Mesothelial cell of epicardium (in vitro differentiated cells): ENCODE data around the gene CFAP119. TPM values are rescaled to one million over a fixed set of nuclear protein-coding genes. Genes with fewer than 3 reads are reported as not detected.
A peak's percentile ranks its signal among the peaks of the same experiment; 100 is the strongest.
"Not testable (repeated sequence)": the region's sequence is repeated elsewhere in the genome, so short reads cannot be mapped to it uniquely, and the experiment has no call there.

Experiments
- DNase-seq, 2 experiments: peaks; one replicate each; pipeline ENCODE4 v3.0.0; 2021; ENCODE audit warnings: low spot score in 2 of 2; ENCODE audit not compliant: unreplicated experiment in 2 of 2
- H3K27ac Mint-ChIP-seq: 2 replicates; pipeline ENCODE4 v1.8.0; 2021; ENCODE audit warnings: mixed read lengths
- H3K27me3 Mint-ChIP-seq: 2 replicates; pipeline ENCODE4 v1.8.0; 2021; ENCODE audit warnings: low read depth, mixed read lengths
- H3K36me3 Mint-ChIP-seq: 2 replicates; pipeline ENCODE4 v1.8.0; 2021; ENCODE audit warnings: mixed read lengths
- H3K4me1 Mint-ChIP-seq: 2 replicates; pipeline ENCODE4 v1.8.0; 2021; ENCODE audit warnings: mixed read lengths
- H3K4me3 Mint-ChIP-seq: 2 replicates; pipeline ENCODE4 v1.8.0; 2021; ENCODE audit warnings: mild to moderate bottlenecking, moderate library complexity, mixed read lengths
- H3K9me3 Mint-ChIP-seq: 2 replicates; pipeline ENCODE4 v1.8.0; 2021; ENCODE audit warnings: mixed read lengths
- total RNA-seq: library from RNA; stranded (reverse); gene quantifications from 3 replicates; pipeline ENCODE4 v1.2.1, GENCODE V29; 2021
- TF ChIP-seq, protein P1 (sequence below): fragments of 200-600 bp; sonication (generic); IDR thresholded peaks from one replicate; pipeline ENCODE4 v1.5.0; 2021; ENCODE audit warnings: antibody characterized with exemption; ENCODE audit not compliant: unreplicated experiment

The CFAP119 gene
- 6.0 to 7.4 TPM (median 6.3 TPM) in 3 replicates for total RNA-seq

DNA sequence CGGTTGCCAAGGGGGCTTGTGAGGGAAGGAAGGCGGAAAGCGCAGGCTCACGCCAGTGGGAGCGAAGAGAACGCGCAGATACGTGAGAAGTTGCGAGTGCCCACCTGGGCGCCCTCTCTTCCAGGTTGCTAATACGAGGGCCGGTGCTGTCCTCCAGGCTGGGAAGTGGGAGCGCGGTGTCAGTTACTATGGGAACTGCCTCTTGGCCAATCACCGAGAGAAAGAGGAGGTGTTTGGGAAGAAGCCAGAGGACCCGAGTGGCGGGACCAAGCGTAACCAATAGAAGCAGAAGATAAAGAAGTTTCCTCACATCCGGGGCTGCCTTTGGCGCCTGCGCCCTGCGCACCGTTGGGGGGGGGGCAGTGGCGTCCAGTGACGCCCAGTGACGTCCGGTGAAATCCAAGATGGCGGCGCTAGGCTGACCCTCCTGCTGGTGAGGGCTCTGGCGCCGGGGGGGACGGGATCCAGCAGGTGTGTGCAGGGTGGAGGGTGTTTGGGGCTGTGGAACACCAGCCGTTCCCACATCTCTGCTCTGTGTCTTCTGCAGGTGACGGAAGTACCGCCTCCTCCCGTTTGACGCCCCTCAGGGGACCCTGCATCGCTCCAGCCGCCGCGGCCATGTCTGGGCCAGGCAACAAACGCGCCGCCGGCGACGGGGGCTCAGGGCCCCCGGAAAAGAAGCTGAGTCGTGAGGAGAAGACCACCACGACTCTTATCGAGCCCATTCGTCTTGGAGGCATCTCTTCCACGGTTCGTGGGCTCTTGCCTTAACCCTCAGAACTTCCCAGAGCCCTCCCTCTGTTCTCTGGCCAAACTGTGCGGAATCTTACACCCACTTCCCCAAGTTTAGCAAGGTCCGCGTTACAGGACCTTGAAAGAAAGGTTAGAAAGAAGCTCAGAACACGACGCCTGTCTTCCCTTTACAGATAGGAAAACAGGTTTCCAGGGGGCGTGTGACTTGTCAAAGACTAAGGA lies at the start of gene CFAP119, which contains the start of gene RNF40:
TSS of gene CFAP119 (minus strand) at position 135 of the 975 bp plus-strand sequence. CDS start 314 bp downstream, outside the sequence.
TSS of gene RNF40 (plus strand) at position 395 of the 975 bp plus-strand sequence. CDS start at position 619, 224 bp downstream.
- DNase-seq = peak; percentile 90 to 98
- Mint-ChIP-seq H3K36me3 (peaks cover 16% of the 10 kb centered on the region), H3K4me3 (peak within 1 kb of the TSS; percentile 91), H3K4me1 (peaks cover 22% of the 10 kb centered on the region), H3K9me3 (no peaks in the 10 kb centered on the region), H3K27me3 (no peaks in the 10 kb centered on the region), H3K27ac (peak within 1 kb of the TSS; percentile 97)
- TF ChIP-seq, protein P1, sequence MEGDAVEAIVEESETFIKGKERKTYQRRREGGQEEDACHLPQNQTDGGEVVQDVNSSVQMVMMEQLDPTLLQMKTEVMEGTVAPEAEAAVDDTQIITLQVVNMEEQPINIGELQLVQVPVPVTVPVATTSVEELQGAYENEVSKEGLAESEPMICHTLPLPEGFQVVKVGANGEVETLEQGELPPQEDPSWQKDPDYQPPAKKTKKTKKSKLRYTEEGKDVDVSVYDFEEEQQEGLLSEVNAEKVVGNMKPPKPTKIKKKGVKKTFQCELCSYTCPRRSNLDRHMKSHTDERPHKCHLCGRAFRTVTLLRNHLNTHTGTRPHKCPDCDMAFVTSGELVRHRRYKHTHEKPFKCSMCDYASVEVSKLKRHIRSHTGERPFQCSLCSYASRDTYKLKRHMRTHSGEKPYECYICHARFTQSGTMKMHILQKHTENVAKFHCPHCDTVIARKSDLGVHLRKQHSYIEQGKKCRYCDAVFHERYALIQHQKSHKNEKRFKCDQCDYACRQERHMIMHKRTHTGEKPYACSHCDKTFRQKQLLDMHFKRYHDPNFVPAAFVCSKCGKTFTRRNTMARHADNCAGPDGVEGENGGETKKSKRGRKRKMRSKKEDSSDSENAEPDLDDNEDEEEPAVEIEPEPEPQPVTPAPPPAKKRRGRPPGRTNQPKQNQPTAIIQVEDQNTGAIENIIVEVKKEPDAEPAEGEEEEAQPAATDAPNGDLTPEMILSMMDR = no peak

DNA sequence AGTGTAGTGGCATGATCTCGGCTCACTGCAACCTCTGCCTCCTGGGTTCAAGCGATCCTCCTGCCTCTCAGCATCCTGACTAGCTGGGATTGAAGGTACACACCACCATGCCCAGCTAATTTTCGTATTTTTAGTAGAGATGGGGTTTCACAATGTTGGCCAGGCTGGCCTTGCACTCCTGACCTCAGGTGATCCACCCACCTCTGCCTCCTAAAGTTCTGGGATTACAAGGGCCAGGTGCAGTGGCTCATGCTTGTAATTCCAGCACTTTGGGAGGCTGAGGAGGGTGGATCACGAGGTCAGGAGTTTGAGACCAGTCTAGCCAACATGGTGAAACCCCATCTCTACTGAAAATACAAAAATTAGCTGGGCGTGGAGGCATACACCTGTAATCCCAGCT lies 47.8 kb upstream of the CFAP119 start:
- not testable (repeated sequence) for H3K9me3 Mint-ChIP-seq, H3K27me3 Mint-ChIP-seq, H3K4me3 Mint-ChIP-seq, DNase-seq, H3K27ac Mint-ChIP-seq, H3K36me3 Mint-ChIP-seq
- peaks cover 20% of the 10 kb centered on the region for H3K4me1 Mint-ChIP-seq

DNA sequence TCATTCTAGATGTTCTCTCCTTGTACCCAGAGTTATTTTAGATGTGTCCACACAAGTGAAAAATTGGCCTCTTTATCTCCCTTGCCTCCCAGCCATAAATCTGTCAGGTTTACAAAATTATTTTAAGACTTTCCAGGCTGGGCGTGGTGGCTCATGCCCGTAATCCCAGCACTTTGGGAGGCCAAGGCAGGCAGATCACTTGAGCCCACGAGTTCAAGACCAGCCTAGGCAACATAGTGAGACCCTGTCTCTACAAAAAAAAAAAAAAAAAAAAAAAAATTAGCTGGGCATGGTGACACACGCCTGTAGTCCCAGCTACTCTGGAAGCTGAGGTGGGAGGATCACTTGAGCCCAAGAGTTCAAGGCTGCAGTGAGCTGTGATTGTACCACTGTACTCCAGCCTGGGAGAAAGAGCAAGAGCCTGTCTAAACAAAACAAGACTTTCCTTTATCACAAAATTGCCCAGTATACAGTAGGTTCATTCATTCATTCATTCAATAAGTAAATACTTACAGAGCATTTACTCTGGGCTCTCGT lies 47.1 kb upstream of the CFAP119 start:
- not testable (repeated sequence) for H3K36me3 Mint-ChIP-seq, H3K27me3 Mint-ChIP-seq, DNase-seq, H3K9me3 Mint-ChIP-seq, H3K4me3 Mint-ChIP-seq
- Mint-ChIP-seq H3K4me1 (peaks cover 19% of the 10 kb centered on the region), H3K27ac (peak overlapping the region; percentile 9)

DNA sequence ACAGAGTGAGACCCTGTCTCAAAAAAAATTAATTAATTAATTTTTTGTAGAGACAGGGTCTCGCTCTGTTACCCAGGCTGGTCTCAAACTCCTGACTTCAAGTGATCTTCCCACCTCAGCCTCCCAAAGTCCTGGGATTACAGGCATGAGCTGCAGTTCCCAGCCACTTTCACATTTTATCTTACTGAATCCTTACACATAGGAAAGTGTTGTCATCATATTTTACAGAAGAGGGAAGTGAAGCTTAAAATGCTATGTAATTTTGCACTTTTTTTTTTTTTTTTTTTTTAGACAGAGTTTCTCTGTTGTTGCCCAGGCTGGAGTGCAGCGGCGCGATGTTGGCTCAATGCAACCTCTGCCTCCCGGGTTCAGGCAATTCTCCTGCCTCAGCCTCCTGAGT lies 46.3 kb upstream of the CFAP119 start:
- no peaks in the 10 kb centered on the region for H3K9me3 Mint-ChIP-seq
- no peak overlapping the region for H3K4me3 Mint-ChIP-seq
- no peaks in the 10 kb centered on the region for H3K36me3 Mint-ChIP-seq
- DNase-seq = no peak
- TF ChIP-seq, protein P1 = no peak
- no peaks in the 10 kb centered on the region for H3K27me3 Mint-ChIP-seq
- peaks cover 15% of the 10 kb centered on the region for H3K4me1 Mint-ChIP-seq
- peak overlapping the region; percentile 59 for H3K27ac Mint-ChIP-seq

DNA sequence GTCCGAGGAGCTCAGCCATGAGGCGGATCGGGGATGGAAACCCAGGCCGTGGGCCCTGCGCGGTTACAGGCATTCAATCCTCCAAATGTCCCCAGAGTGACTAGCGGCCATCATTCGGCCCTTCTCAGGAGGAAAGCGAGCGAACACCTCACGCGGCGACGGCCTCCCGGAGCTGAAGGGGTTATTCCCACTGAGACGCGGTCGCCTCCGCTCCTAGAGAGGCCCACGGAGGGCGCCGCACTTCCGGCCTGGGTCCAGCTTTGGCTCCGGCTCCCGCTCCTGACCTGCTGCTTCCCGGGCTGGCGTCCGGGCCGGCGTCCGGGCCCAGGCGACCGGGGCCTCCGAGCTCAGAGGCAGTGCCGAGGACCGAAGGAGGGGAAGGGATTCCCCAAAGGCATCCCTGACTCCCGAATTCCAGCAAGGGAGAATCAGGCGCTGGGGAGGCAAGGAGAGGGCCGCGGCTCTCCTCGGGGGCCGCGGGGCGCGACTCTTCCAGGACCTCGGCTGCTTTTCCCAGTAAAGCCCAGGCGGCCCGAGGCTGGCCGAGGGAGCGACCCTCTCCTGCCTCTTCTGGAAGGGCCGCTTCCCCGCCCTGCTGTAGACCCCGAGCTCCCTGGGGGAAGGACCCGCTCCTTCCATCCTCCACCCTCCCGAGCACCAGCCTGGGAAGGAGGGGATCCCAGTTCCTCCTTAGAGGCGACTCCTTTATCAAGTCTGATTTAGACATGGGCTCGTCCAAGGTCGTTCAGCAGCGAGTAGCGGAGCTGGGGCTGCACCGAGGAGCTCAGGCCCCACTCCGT lies 43.7 kb upstream of the CFAP119 start:
- TF ChIP-seq, protein P1 = no peak
- H3K27me3 Mint-ChIP-seq = no peaks in the 10 kb centered on the region
- H3K4me1 Mint-ChIP-seq = peaks cover 15% of the 10 kb centered on the region
- H3K4me3 Mint-ChIP-seq = peak overlapping the region; percentile 76
- no peaks in the 10 kb centered on the region for H3K36me3 Mint-ChIP-seq
- no peaks in the 10 kb centered on the region for H3K9me3 Mint-ChIP-seq
- DNase-seq = peak; percentile 57 to 75
- peak overlapping the region; percentile 95 for H3K27ac Mint-ChIP-seq

DNA sequence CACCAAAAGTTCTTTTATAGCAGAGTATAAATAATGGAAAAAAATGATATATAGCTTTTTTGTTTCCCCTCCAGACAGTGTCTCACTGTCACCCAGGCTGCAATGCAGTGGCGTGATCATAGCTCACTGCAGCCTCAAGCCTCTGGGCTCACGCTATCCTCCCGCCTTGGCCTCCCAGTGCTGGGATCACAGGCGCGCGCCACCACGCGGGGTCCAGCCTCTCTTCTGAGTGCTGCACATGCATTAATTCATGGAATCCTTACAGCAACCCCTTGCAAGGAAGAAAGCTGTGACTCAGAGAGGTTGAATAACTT lies 43.2 kb upstream of the CFAP119 start:
- H3K36me3 Mint-ChIP-seq = no peaks in the 10 kb centered on the region
- no peak for DNase-seq
- H3K4me1 Mint-ChIP-seq = peaks cover 15% of the 10 kb centered on the region
- no peaks in the 10 kb centered on the region for H3K27me3 Mint-ChIP-seq
- H3K4me3 Mint-ChIP-seq = peak overlapping the region; percentile 76
- no peaks in the 10 kb centered on the region for H3K9me3 Mint-ChIP-seq
- TF ChIP-seq, protein P1 = no peak
- peak overlapping the region; percentile 71 for H3K27ac Mint-ChIP-seq
